Activated naive CD8-positive, alpha-beta T cell (primary cell): ENCODE results near the gene PRMT2.
A peak's percentile ranks its signal among the peaks of the same experiment; 100 is the strongest.

Experiments used
- H3K27ac Mint-ChIP-seq: one replicate; pipeline ENCODE4 v1.8.0; 2021; ENCODE audit warnings: mixed read lengths
- H3K27me3 Mint-ChIP-seq: one replicate; pipeline ENCODE4 v1.8.0; 2021; ENCODE audit warnings: mixed read lengths
- H3K36me3 Mint-ChIP-seq: one replicate; pipeline ENCODE4 v1.8.0; 2021; ENCODE audit warnings: mixed read lengths
- H3K4me1 Mint-ChIP-seq: one replicate; pipeline ENCODE4 v1.8.0; 2021; ENCODE audit warnings: low read depth, mixed read lengths
- H3K4me3 Mint-ChIP-seq: one replicate; pipeline ENCODE4 v1.8.0; 2021; ENCODE audit warnings: mild to moderate bottlenecking, mixed read lengths
- H3K9me3 Mint-ChIP-seq: one replicate; pipeline ENCODE4 v1.8.0; 2021; ENCODE audit warnings: low read depth, mixed read lengths

The PRMT2 gene

GRCh38 chr21:46607636-46608035 is 27.8 kb upstream of the PRMT2 start:
- Mint-ChIP-seq H3K4me1 (peaks cover 61% of the 10 kb centered on the region), H3K4me3 (no peak overlapping the region), H3K36me3 (peaks cover 4% of the 10 kb centered on the region), H3K27ac (no peak overlapping the region), H3K9me3 (no peaks in the 10 kb centered on the region), H3K27me3 (no peaks in the 10 kb centered on the region)

GRCh38 chr21:46608672-46609111 is 26.8 kb upstream of the PRMT2 start:
- no peak overlapping the region for H3K27ac Mint-ChIP-seq
- H3K4me1 Mint-ChIP-seq: peaks cover 58% of the 10 kb centered on the region
- no peak overlapping the region for H3K4me3 Mint-ChIP-seq
- H3K9me3 Mint-ChIP-seq: no peaks in the 10 kb centered on the region
- H3K36me3 Mint-ChIP-seq: peaks cover 4% of the 10 kb centered on the region
- H3K27me3 Mint-ChIP-seq: no peaks in the 10 kb centered on the region

- Mint-ChIP-seq H3K36me3 (peaks cover 4% of the 10 kb centered on the region), H3K27ac (no peak overlapping the region), H3K4me1 (peaks cover 52% of the 10 kb centered on the region), H3K4me3 (no peak overlapping the region), H3K27me3 (no peaks in the 10 kb centered on the region), H3K9me3 (no peaks in the 10 kb centered on the region)
Measured at GRCh38 chr21:46610018-46610701, 25.3 kb upstream of the PRMT2 start.

- H3K9me3 Mint-ChIP-seq: no peaks in the 10 kb centered on the region
- peaks cover 4% of the 10 kb centered on the region for H3K36me3 Mint-ChIP-seq
- no peak overlapping the region for H3K4me3 Mint-ChIP-seq
- peaks cover 43% of the 10 kb centered on the region for H3K4me1 Mint-ChIP-seq
- H3K27me3 Mint-ChIP-seq: no peaks in the 10 kb centered on the region
- no peak overlapping the region for H3K27ac Mint-ChIP-seq
Measured at GRCh38 chr21:46613391-46613790, 22.1 kb upstream of the PRMT2 start.

- no peak overlapping the region for H3K27ac Mint-ChIP-seq
- H3K4me3 Mint-ChIP-seq: no peak overlapping the region
- no peaks in the 10 kb centered on the region for H3K27me3 Mint-ChIP-seq
- no peaks in the 10 kb centered on the region for H3K36me3 Mint-ChIP-seq
- peaks cover 53% of the 10 kb centered on the region for H3K4me1 Mint-ChIP-seq
- peaks cover 7% of the 10 kb centered on the region for H3K9me3 Mint-ChIP-seq
Measured at GRCh38 chr21:46616050-46616449, 19.4 kb upstream of the PRMT2 start.

- Mint-ChIP-seq H3K27ac (no peak overlapping the region), H3K36me3 (no peaks in the 10 kb centered on the region), H3K9me3 (peaks cover 7% of the 10 kb centered on the region), H3K4me3 (no peak overlapping the region), H3K27me3 (no peaks in the 10 kb centered on the region), H3K4me1 (peaks cover 59% of the 10 kb centered on the region)
Measured at GRCh38 chr21:46616656-46617055, 18.8 kb upstream of the PRMT2 start.

- peaks cover 7% of the 10 kb centered on the region for H3K9me3 Mint-ChIP-seq
- H3K27ac Mint-ChIP-seq: no peak overlapping the region
- peaks cover 67% of the 10 kb centered on the region for H3K4me1 Mint-ChIP-seq
- H3K27me3 Mint-ChIP-seq: no peaks in the 10 kb centered on the region
- H3K36me3 Mint-ChIP-seq: no peaks in the 10 kb centered on the region
- no peak overlapping the region for H3K4me3 Mint-ChIP-seq
Measured at GRCh38 chr21:46617267-46618051, 18.0 kb upstream of the PRMT2 start.

GRCh38 chr21:46618738-46619379 is 16.6 kb upstream of the PRMT2 start:
- Mint-ChIP-seq H3K9me3 (peaks cover 7% of the 10 kb centered on the region), H3K4me3 (no peak overlapping the region), H3K36me3 (no peaks in the 10 kb centered on the region), H3K27me3 (no peaks in the 10 kb centered on the region), H3K4me1 (peaks cover 75% of the 10 kb centered on the region), H3K27ac (no peak overlapping the region)

GRCh38 chr21:46619846-46620245 is 15.6 kb upstream of the PRMT2 start:
- Mint-ChIP-seq H3K4me1 (peaks cover 80% of the 10 kb centered on the region), H3K4me3 (no peak overlapping the region), H3K36me3 (no peaks in the 10 kb centered on the region), H3K27ac (peak overlapping the region; percentile 3), H3K9me3 (peaks cover 7% of the 10 kb centered on the region), H3K27me3 (no peaks in the 10 kb centered on the region)

- H3K27me3 Mint-ChIP-seq: no peaks in the 10 kb centered on the region
- peaks cover 4% of the 10 kb centered on the region for H3K36me3 Mint-ChIP-seq
- H3K4me1 Mint-ChIP-seq: peaks cover 81% of the 10 kb centered on the region
- peak overlapping the region; percentile 87 for H3K27ac Mint-ChIP-seq
- H3K4me3 Mint-ChIP-seq: no peak overlapping the region
- peaks cover 7% of the 10 kb centered on the region for H3K9me3 Mint-ChIP-seq
Measured at GRCh38 chr21:46620846-46621245, 14.6 kb upstream of the PRMT2 start.

GRCh38 chr21:46621457-46622182 is 13.9 kb upstream of the PRMT2 start:
- Mint-ChIP-seq H3K4me3 (peak overlapping the region; percentile 57), H3K4me1 (peaks cover 81% of the 10 kb centered on the region), H3K36me3 (peaks cover 4% of the 10 kb centered on the region), H3K27me3 (no peaks in the 10 kb centered on the region), H3K9me3 (peaks cover 7% of the 10 kb centered on the region), H3K27ac (peak overlapping the region; percentile 87)

- H3K27ac Mint-ChIP-seq: peak overlapping the region; percentile 87
- H3K9me3 Mint-ChIP-seq: peaks cover 7% of the 10 kb centered on the region
- H3K36me3 Mint-ChIP-seq: peaks cover 4% of the 10 kb centered on the region
- peaks cover 81% of the 10 kb centered on the region for H3K4me1 Mint-ChIP-seq
- no peaks in the 10 kb centered on the region for H3K27me3 Mint-ChIP-seq
- H3K4me3 Mint-ChIP-seq: peak overlapping the region; percentile 69
Measured at GRCh38 chr21:46622226-46622625, 13.2 kb upstream of the PRMT2 start.

GRCh38 chr21:46624050-46624449 is 11.4 kb upstream of the PRMT2 start:
- peak overlapping the region; percentile 62 for H3K27ac Mint-ChIP-seq
- H3K27me3 Mint-ChIP-seq: no peaks in the 10 kb centered on the region
- no peak overlapping the region for H3K4me3 Mint-ChIP-seq
- H3K9me3 Mint-ChIP-seq: peaks cover 7% of the 10 kb centered on the region
- H3K4me1 Mint-ChIP-seq: peaks cover 92% of the 10 kb centered on the region
- H3K36me3 Mint-ChIP-seq: peaks cover 4% of the 10 kb centered on the region

- Mint-ChIP-seq H3K36me3 (peaks cover 4% of the 10 kb centered on the region), H3K27ac (no peak overlapping the region), H3K9me3 (no peaks in the 10 kb centered on the region), H3K4me3 (no peak overlapping the region), H3K4me1 (peaks cover 85% of the 10 kb centered on the region), H3K27me3 (no peaks in the 10 kb centered on the region)
Measured at GRCh38 chr21:46625759-46626158, 9.7 kb upstream of the PRMT2 start.

- H3K36me3 Mint-ChIP-seq: peaks cover 4% of the 10 kb centered on the region
- peak overlapping the region; percentile 51 for H3K4me3 Mint-ChIP-seq
- H3K4me1 Mint-ChIP-seq: peaks cover 84% of the 10 kb centered on the region
- no peaks in the 10 kb centered on the region for H3K27me3 Mint-ChIP-seq
- H3K9me3 Mint-ChIP-seq: no peaks in the 10 kb centered on the region
- H3K27ac Mint-ChIP-seq: peak overlapping the region; percentile 89
Measured at GRCh38 chr21:46626536-46626935, 8.9 kb upstream of the PRMT2 start.
